Hepatocyte (in vitro differentiated cells): ENCODE measurements around the gene TMEM108.

Source experiments
- CTCF ChIP-seq: fragments of 200-600 bp; sonication (generic); IDR thresholded peaks from 2 replicates; pipeline ENCODE4 v1.5.1; 2016; ENCODE audit warnings: antibody characterized with exemption, mild to moderate bottlenecking; ENCODE audit not compliant: poor library complexity
- EZH2 ChIP-seq: fragments of 200-600 bp; sonication (generic); IDR thresholded peaks from 2 replicates; pipeline ENCODE4 v1.6.1; 2016; ENCODE audit warnings: antibody characterized with exemption, mild to moderate bottlenecking, borderline replicate concordance

GRCh38 chr3:133162265-133162664, 124.1 kb downstream of the TMEM108 start:
- TF ChIP-seq CTCF: no peak
- TF ChIP-seq EZH2: no peak
